Mesendoderm (in vitro differentiated cells): ENCODE results near the gene RERE.

Experiments used
- DNase-seq: peaks from one replicate; pipeline ENCODE4 v3.0.0; 2013
- H2AK5ac ChIP-seq: 2 replicates; pipeline ENCODE4 v1.6.1; 2013; ENCODE audit warnings: low read length, inconsistent platforms
- H2BK120ac ChIP-seq: 2 replicates; pipeline ENCODE4 v1.6.1; 2013; ENCODE audit warnings: low read depth, mild to moderate bottlenecking, low read length, moderate library complexity, mixed read lengths
- H2BK15ac ChIP-seq: replicated peaks from 2 replicates; pipeline ENCODE4 v1.6.1; 2013; ENCODE audit warnings: low read depth, mild to moderate bottlenecking, moderate library complexity
- H2BK5ac ChIP-seq: 2 replicates; pipeline ENCODE4 v1.6.1; 2013; ENCODE audit warnings: low read length, inconsistent platforms
- H3K18ac ChIP-seq: 2 replicates; pipeline ENCODE4 v1.6.1; 2013; ENCODE audit warnings: mild to moderate bottlenecking, low read length, mixed read lengths
- H3K23ac ChIP-seq: one replicate; pipeline ENCODE4 v1.6.1; 2013; ENCODE audit warnings: low read length
- H3K27ac ChIP-seq: 2 replicates; pipeline ENCODE4 v1.5.1; 2013; ENCODE audit warnings: low read depth, mild to moderate bottlenecking, inconsistent platforms, low read length, moderate library complexity
- H3K27me3 ChIP-seq: 2 replicates; pipeline ENCODE4 v1.6.1; 2013; ENCODE audit warnings: low read length, control low read depth, mild to moderate bottlenecking, inconsistent platforms; ENCODE audit not compliant: insufficient read depth, poor library complexity
- H3K36me3 ChIP-seq: 2 replicates; pipeline ENCODE4 v1.6.1; 2013; ENCODE audit warnings: low read length, inconsistent platforms; ENCODE audit not compliant: control insufficient read depth, insufficient read depth
- H3K4ac ChIP-seq: one replicate; pipeline ENCODE4 v1.6.1; 2013; ENCODE audit warnings: low read depth, mild to moderate bottlenecking, low read length, moderate library complexity
- H3K4me1 ChIP-seq: 2 replicates; pipeline ENCODE4 v1.6.1; 2013; ENCODE audit warnings: low read depth, low read length, inconsistent platforms; ENCODE audit not compliant: control insufficient read depth
- H3K4me2 ChIP-seq: 2 replicates; pipeline ENCODE4 v1.6.1; 2013; ENCODE audit warnings: low read length
- H3K4me3 ChIP-seq: 2 replicates; pipeline ENCODE4 v1.5.1; 2013; ENCODE audit warnings: mild to moderate bottlenecking, low read length
- H3K56ac ChIP-seq: one replicate; pipeline ENCODE4 v1.6.1; 2013; ENCODE audit warnings: low read length
- H3K79me1 ChIP-seq: 2 replicates; pipeline ENCODE4 v1.6.1; 2013; ENCODE audit warnings: low read length, inconsistent platforms
- H3K79me2 ChIP-seq: 2 replicates; pipeline ENCODE4 v1.6.1; 2013; ENCODE audit warnings: mild to moderate bottlenecking, low read length; ENCODE audit not compliant: control insufficient read depth, insufficient read depth
- H3K9ac ChIP-seq: 2 replicates; pipeline ENCODE4 v1.6.1; 2013; ENCODE audit warnings: low read length, inconsistent platforms
- H4K5ac ChIP-seq: one replicate; pipeline ENCODE4 v1.6.1; 2013; ENCODE audit warnings: low read length
- H4K8ac ChIP-seq: one replicate; pipeline ENCODE4 v1.6.1; 2013; ENCODE audit warnings: low read depth, mild to moderate bottlenecking, control low read depth, low read length, moderate library complexity
- WGBS: extraction: QIAGEN DNeasy Blood & Tissue Kit; methylation state at CpG from one replicate; pipeline ENCODE4 v1.1.7; 2013; ENCODE audit warnings: low lambda C conversion rate, missing lambda C conversion rate; ENCODE audit not compliant: insufficient coverage; ENCODE audit errors: extremely low coverage; 5-methylcytosine and 5-hydroxymethylcytosine counted together

The RERE gene

GRCh38 chr1:8356256-8357209 lies 460.9 kb downstream of the RERE start:
- Histone ChIP-seq H3K36me3 (peaks cover 23% of the 10 kb centered on the region), H3K79me1 (no peaks in the 10 kb centered on the region), H3K18ac (no peak overlapping the region), H4K8ac (no peak overlapping the region), H3K4me1 (no peaks in the 10 kb centered on the region), H3K23ac (no peak overlapping the region), H3K56ac (no peak overlapping the region), H2BK15ac (no peak overlapping the region), H2BK120ac (no peak overlapping the region), H2AK5ac (no peak overlapping the region), H3K27ac (no peak overlapping the region), H4K5ac (no peak overlapping the region), H3K4ac (no peak overlapping the region), H3K9ac (no peak overlapping the region), H3K4me3 (no peak overlapping the region), H3K27me3 (no peaks in the 10 kb centered on the region), H3K79me2 (no peaks in the 10 kb centered on the region), H2BK5ac (no peak overlapping the region), H3K4me2 (no peak overlapping the region)
- no CpG with 5 or more reads among the region's 27 CpGs for WGBS
- DNase-seq = no peak

GRCh38 chr1:8355439-8356255 lies 461.8 kb downstream of the RERE start:
- no peak overlapping the region for H3K4me3 ChIP-seq
- H2BK120ac ChIP-seq = no peak overlapping the region
- H2AK5ac ChIP-seq = no peak overlapping the region
- peaks cover 17% of the 10 kb centered on the region for H3K36me3 ChIP-seq
- no peaks in the 10 kb centered on the region for H3K4me1 ChIP-seq
- DNase-seq = no peak
- no peak overlapping the region for H4K8ac ChIP-seq
- no peak overlapping the region for H3K23ac ChIP-seq
- no peak overlapping the region for H3K27ac ChIP-seq
- no peak overlapping the region for H3K18ac ChIP-seq
- H3K79me1 ChIP-seq = no peaks in the 10 kb centered on the region
- H3K4ac ChIP-seq = no peak overlapping the region
- no peak overlapping the region for H3K4me2 ChIP-seq
- no peak overlapping the region for H2BK15ac ChIP-seq
- no peak overlapping the region for H3K56ac ChIP-seq
- no peak overlapping the region for H4K5ac ChIP-seq
- H3K9ac ChIP-seq = no peak overlapping the region
- no CpG with 5 or more reads among the region's 24 CpGs for WGBS
- H3K27me3 ChIP-seq = no peaks in the 10 kb centered on the region
- H2BK5ac ChIP-seq = no peak overlapping the region
- H3K79me2 ChIP-seq = no peaks in the 10 kb centered on the region

GRCh38 chr1:8354038-8354437 lies 463.4 kb downstream of the RERE start:
- Histone ChIP-seq H3K4me3 (no peak overlapping the region), H4K8ac (no peak overlapping the region), H3K36me3 (peaks cover 12% of the 10 kb centered on the region), H3K56ac (no peak overlapping the region), H3K27me3 (no peaks in the 10 kb centered on the region), H4K5ac (no peak overlapping the region), H3K9ac (no peak overlapping the region), H2BK120ac (no peak overlapping the region), H3K4ac (no peak overlapping the region), H3K23ac (no peak overlapping the region), H2BK15ac (no peak overlapping the region), H3K79me2 (no peaks in the 10 kb centered on the region), H3K27ac (no peak overlapping the region), H3K79me1 (no peaks in the 10 kb centered on the region), H2AK5ac (no peak overlapping the region), H3K4me2 (no peak overlapping the region), H2BK5ac (no peak overlapping the region), H3K18ac (no peak overlapping the region), H3K4me1 (no peaks in the 10 kb centered on the region)
- no CpG with 5 or more reads among the region's 8 CpGs for WGBS
- no peak for DNase-seq

GRCh38 chr1:8352886-8353785 lies 464.3 kb downstream of the RERE start:
- DNase-seq = no peak
- Histone ChIP-seq H2AK5ac (no peak overlapping the region), H3K23ac (no peak overlapping the region), H4K5ac (no peak overlapping the region), H3K79me2 (no peaks in the 10 kb centered on the region), H3K4me2 (no peak overlapping the region), H2BK5ac (no peak overlapping the region), H3K27me3 (no peaks in the 10 kb centered on the region), H3K4me3 (no peak overlapping the region), H4K8ac (no peak overlapping the region), H3K56ac (no peak overlapping the region), H2BK15ac (no peak overlapping the region), H3K18ac (no peak overlapping the region), H3K36me3 (peaks cover 11% of the 10 kb centered on the region), H3K27ac (no peak overlapping the region), H3K4me1 (no peaks in the 10 kb centered on the region), H3K4ac (no peak overlapping the region), H3K9ac (no peak overlapping the region), H3K79me1 (no peaks in the 10 kb centered on the region), H2BK120ac (no peak overlapping the region)
- no CpG with 5 or more reads among the region's 21 CpGs for WGBS

GRCh38 chr1:8352471-8352845 lies 465.0 kb downstream of the RERE start:
- Histone ChIP-seq H4K5ac (no peak overlapping the region), H2BK15ac (no peak overlapping the region), H3K4ac (no peak overlapping the region), H2AK5ac (no peak overlapping the region), H3K36me3 (peaks cover 6% of the 10 kb centered on the region), H3K56ac (no peak overlapping the region), H2BK5ac (no peak overlapping the region), H3K27me3 (no peaks in the 10 kb centered on the region), H3K9ac (no peak overlapping the region), H3K4me1 (no peaks in the 10 kb centered on the region), H3K79me1 (no peaks in the 10 kb centered on the region), H3K4me3 (no peak overlapping the region), H3K27ac (no peak overlapping the region), H3K79me2 (no peaks in the 10 kb centered on the region), H4K8ac (no peak overlapping the region), H3K4me2 (no peak overlapping the region), H2BK120ac (no peak overlapping the region), H3K23ac (no peak overlapping the region), H3K18ac (no peak overlapping the region)
- WGBS = no CpG with 5 or more reads among the region's 15 CpGs
- DNase-seq = no peak
